ENCODE results near the gene PDE4D. TPM values are rescaled to one million over a fixed set of nuclear protein-coding genes. Genes with fewer than 3 reads are reported as not detected.
"Not testable (repeated sequence)": the region's sequence is repeated elsewhere in the genome, so short reads cannot be mapped to it uniquely, and the experiment has no call there.

PDE4D gene
- total and polyA plus RNA-seq, 2 experiments from 2014 or later = 4.3 to 9.7 TPM

DNA sequence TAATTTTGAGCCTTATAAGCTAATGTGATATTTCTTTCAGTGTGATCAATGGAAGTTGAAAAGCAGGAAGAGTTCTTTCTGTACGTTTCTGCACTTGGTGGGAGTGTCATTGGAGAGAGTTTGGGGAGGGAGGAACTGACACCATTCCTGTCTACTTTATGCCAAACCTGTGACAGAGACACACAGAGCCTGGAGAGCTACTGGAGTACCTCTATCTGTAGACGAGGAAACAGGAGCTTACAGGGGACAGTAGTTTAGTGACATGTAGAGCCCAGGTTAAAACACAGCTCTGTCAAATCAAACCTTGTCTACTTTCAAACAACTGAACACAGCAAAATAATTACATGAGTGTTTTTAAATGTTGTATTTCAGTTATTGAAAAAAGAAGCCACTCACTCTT, 103.6 kb downstream of the PDE4D start:
- H3K9me2 ChIP-seq (ENCODE audit: insufficient read depth) = no peaks in the 10 kb centered on the region
- DNase-seq = no peak
- no peak overlapping the region for H3K27ac ChIP-seq
- H3K36me3 ChIP-seq (ENCODE audit: low read depth) = no peaks in the 10 kb centered on the region
- H3F3A ChIP-seq (ENCODE audit: insufficient read depth) = peaks cover 40% of the 10 kb centered on the region
- no peaks in the 10 kb centered on the region for H3K9me3 ChIP-seq (ENCODE audit: low read depth)
- no peaks in the 10 kb centered on the region for H3K79me2 ChIP-seq (ENCODE audit: insufficient read depth)
- no peak overlapping the region for H3K4me2 ChIP-seq (ENCODE audit: unreplicated experiment)
- 74 to 80% methylated on average over 2 of the region's 2 CpGs for WGBS, 2 experiments (ENCODE audit: low coverage in 1 of 2, low lambda C conversion rate in 2 of 2, missing lambda C conversion rate in 2 of 2)
- in situ Hi-C loops (cut with MboI) = loop anchor here (10.0 kb wide), 3 partner anchors 115 to 405 kb away; no protein-coding TSS in a partner anchor
- no peak overlapping the region for H3K9ac ChIP-seq
- TF ChIP-seq EZH2 (IDR thresholded peaks at IDR 0.05; ENCODE audit: insufficient read depth, poor library complexity, severe bottlenecking) (no peak), EZH2phosphoT487 (IDR thresholded peaks at IDR 0.05; ENCODE audit: insufficient read depth, low read depth) (no peak)
- no peak overlapping the region for H2AFZ ChIP-seq
- H4K20me1 ChIP-seq (ENCODE audit: insufficient read depth) = no peaks in the 10 kb centered on the region; the same call in 1 of the 2 replicates
- H3K27me3 ChIP-seq (replicated peaks; ENCODE audit: insufficient read depth) = no peaks in the 10 kb centered on the region
- H3K4me3 ChIP-seq = no peak overlapping the region
- peaks cover 30% of the 10 kb centered on the region for H3K4me1 ChIP-seq (ENCODE audit: insufficient read depth)

GRCh38 chr5:59789197-59789596, 104.3 kb downstream of the PDE4D start:
- Histone ChIP-seq H2AFZ (no peak overlapping the region), H3K9ac (no peak overlapping the region), H4K20me1 (ENCODE audit: insufficient read depth) (no peaks in the 10 kb centered on the region; the same call in 1 of the 2 replicates), H3K36me3 (ENCODE audit: low read depth) (no peaks in the 10 kb centered on the region), H3K79me2 (ENCODE audit: insufficient read depth) (no peaks in the 10 kb centered on the region), H3K9me3 (ENCODE audit: low read depth) (no peaks in the 10 kb centered on the region), H3K27ac (no peak overlapping the region), H3K4me3 (no peak overlapping the region), H3K4me2 (ENCODE audit: unreplicated experiment) (no peak overlapping the region), H3K27me3 (replicated peaks; ENCODE audit: insufficient read depth) (no peaks in the 10 kb centered on the region), H3K9me2 (ENCODE audit: insufficient read depth) (no peaks in the 10 kb centered on the region), H3F3A (ENCODE audit: insufficient read depth) (peaks cover 40% of the 10 kb centered on the region), H3K4me1 (ENCODE audit: insufficient read depth) (peaks cover 30% of the 10 kb centered on the region)
- DNase-seq = peak; percentile 54
- WGBS, 2 experiments (ENCODE audit: low coverage in 1 of 2, low lambda C conversion rate in 2 of 2, missing lambda C conversion rate in 2 of 2) = 67 to 71% methylated on average over 2 of the region's 2 CpGs
- in situ Hi-C loops (cut with MboI) = no loop called here
- TF ChIP-seq EZH2 (IDR thresholded peaks at IDR 0.05; ENCODE audit: insufficient read depth, poor library complexity, severe bottlenecking) (no peak), EZH2phosphoT487 (IDR thresholded peaks at IDR 0.05; ENCODE audit: insufficient read depth, low read depth) (no peak)

GRCh38 chr5:59786334-59786805, 107.2 kb downstream of the PDE4D start:
- Histone ChIP-seq H3K9me3 (ENCODE audit: low read depth) (no peaks in the 10 kb centered on the region), H3K27ac (peak overlapping the region; percentile 83), H3K4me1 (ENCODE audit: insufficient read depth) (peaks cover 17% of the 10 kb centered on the region), H3F3A (ENCODE audit: insufficient read depth) (peaks cover 15% of the 10 kb centered on the region), H3K4me3 (no peak overlapping the region), H3K4me2 (ENCODE audit: unreplicated experiment) (peak overlapping the region; percentile 55), H3K9me2 (ENCODE audit: insufficient read depth) (no peaks in the 10 kb centered on the region), H4K20me1 (ENCODE audit: insufficient read depth) (no peaks in the 10 kb centered on the region), H3K79me2 (ENCODE audit: insufficient read depth) (no peaks in the 10 kb centered on the region), H3K27me3 (replicated peaks; ENCODE audit: insufficient read depth) (no peaks in the 10 kb centered on the region), H2AFZ (peak overlapping the region; percentile 20), H3K9ac (peak overlapping the region; percentile 51), H3K36me3 (ENCODE audit: low read depth) (no peaks in the 10 kb centered on the region)
- 15 to 23% methylated on average over 6 of the region's 6 CpGs for WGBS, 2 experiments (ENCODE audit: low coverage in 1 of 2, low lambda C conversion rate in 2 of 2, missing lambda C conversion rate in 2 of 2)
- peak; percentile 94 for DNase-seq
- TF ChIP-seq EZH2 (IDR thresholded peaks at IDR 0.05; ENCODE audit: insufficient read depth, poor library complexity, severe bottlenecking) = no peak
- TF ChIP-seq EZH2phosphoT487 (IDR thresholded peaks at IDR 0.05; ENCODE audit: insufficient read depth, low read depth) = no peak
- in situ Hi-C loops (cut with MboI) = no loop called here

- TF ChIP-seq EZH2phosphoT487 (IDR thresholded peaks at IDR 0.05; ENCODE audit: insufficient read depth, low read depth) (no peak), EZH2 (IDR thresholded peaks at IDR 0.05; ENCODE audit: insufficient read depth, poor library complexity, severe bottlenecking) (no peak)
- H3K36me3 ChIP-seq (ENCODE audit: low read depth) = no peaks in the 10 kb centered on the region
- H3K4me3 ChIP-seq = no peak overlapping the region
- no peaks in the 10 kb centered on the region for H3K79me2 ChIP-seq (ENCODE audit: insufficient read depth)
- H3K27ac ChIP-seq = peak overlapping the region; percentile 83
- H4K20me1 ChIP-seq (ENCODE audit: insufficient read depth) = no peaks in the 10 kb centered on the region
- peak overlapping the region; percentile 51 for H3K9ac ChIP-seq
- in situ Hi-C loops (cut with MboI) = no loop called here
- WGBS, 2 experiments (ENCODE audit: low coverage in 1 of 2, low lambda C conversion rate in 2 of 2, missing lambda C conversion rate in 2 of 2) = 75 to 78% methylated on average over 5 of the region's 5 CpGs
- H3K9me3 ChIP-seq (ENCODE audit: low read depth) = no peaks in the 10 kb centered on the region
- H2AFZ ChIP-seq = peak overlapping the region; percentile 20
- no peaks in the 10 kb centered on the region for H3K9me2 ChIP-seq (ENCODE audit: insufficient read depth)
- peak overlapping the region; percentile 55 for H3K4me2 ChIP-seq (ENCODE audit: unreplicated experiment)
- peaks cover 10% of the 10 kb centered on the region; the same call in 1 of the 2 replicates for H3F3A ChIP-seq (ENCODE audit: insufficient read depth)
- no peak for DNase-seq
- peaks cover 15% of the 10 kb centered on the region for H3K4me1 ChIP-seq (ENCODE audit: insufficient read depth)
- H3K27me3 ChIP-seq (replicated peaks; ENCODE audit: insufficient read depth) = no peaks in the 10 kb centered on the region
These were observed 107.7 kb downstream of the PDE4D start for GRCh38 chr5:59785676-59786333.

- H3K4me3 ChIP-seq; H3K9me3 ChIP-seq (ENCODE audit: low read depth); H3K9ac ChIP-seq; H3K79me2 ChIP-seq (ENCODE audit: insufficient read depth); H3K36me3 ChIP-seq (ENCODE audit: low read depth); H3K9me2 ChIP-seq (ENCODE audit: insufficient read depth); H2AFZ ChIP-seq; H3K27ac ChIP-seq; H3F3A ChIP-seq (ENCODE audit: insufficient read depth); H4K20me1 ChIP-seq (ENCODE audit: insufficient read depth); H3K4me2 ChIP-seq (ENCODE audit: unreplicated experiment); H3K27me3 ChIP-seq (replicated peaks; ENCODE audit: insufficient read depth); in situ Hi-C loops (cut with MboI); DNase-seq: not testable (repeated sequence)
- peaks cover 11% of the 10 kb centered on the region for H3K4me1 ChIP-seq (ENCODE audit: insufficient read depth)
- 74 to 79% methylated on average over 1 of the region's 1 CpG for WGBS, 2 experiments (ENCODE audit: low coverage in 1 of 2, low lambda C conversion rate in 2 of 2, missing lambda C conversion rate in 2 of 2)
These were observed 108.8 kb downstream of the PDE4D start for GRCh38 chr5:59784708-59785107.

All from GM23248 (cell line).